HCT116 (cell line): ENCODE measurements around the gene BTF3L4. TPM values are rescaled to one million over a fixed set of nuclear protein-coding genes. Genes with fewer than 3 reads are reported as not detected.

ENCODE experiments used
- ATAC-seq: fragments of 200-7000 bp; cut with Tn5 transposase; 2 replicates; pipeline ENCODE4 v1.9.1; 2020; ENCODE audit warnings: mild to moderate bottlenecking, moderate library complexity
- BruUV-seq: library from RNA; stranded (reverse); fragments of 400-500 nt; replicated peaks from 2 replicates; lab custom pipeline; 2021; lab: Mats Ljungman, UMichigan
- CTCF ChIA-PET: fragments of 300-600 bp; sonication (Branson Sonifier 250); formaldehyde crosslinking; loops from one replicate; lab custom pipeline; 2021; ENCODE audit warnings: antibody characterized with exemption; lab: Charles Lee
- POLR2A ChIA-PET: fragments of 300-600, 350-600 bp; sonication (Branson Sonifier 250); formaldehyde crosslinking; loops from one replicate; lab custom pipeline; 2021; ENCODE audit warnings: antibody characterized with exemption; lab: Charles Lee
- RAD21 ChIA-PET, 2 experiments: fragments of 300-600 bp; sonication (Branson Sonifier 250); formaldehyde crosslinking; loops; one replicate each; lab custom pipeline; 2023; ENCODE audit warnings: low total read pairs in 2 of 2; ENCODE audit not compliant: uncharacterized antibody in 2 of 2, unreplicated experiment in 2 of 2, low non-redundant PET in 1 of 2; lab: Charles Lee
- DNase-seq: peaks from one replicate; pipeline ENCODE4 v3.0.0-alpha.2; 2010; ENCODE audit warnings: low read depth, low spot score
- H2AFZ ChIP-seq: fragments of 200-600 bp; shearing (Covaris generic), sonication (generic); 2 replicates; pipeline ENCODE4 v1.6.1; 2017; ENCODE audit warnings: low read depth, mixed run types, mixed read lengths, antibody characterized with exemption, low read length; ENCODE audit not compliant: poor library complexity, severe bottlenecking
- H3K27ac ChIP-seq: 2 replicates; pipeline ENCODE4 v1.5.1; 2012; ENCODE audit warnings: low read depth, low read length
- H3K27me3 ChIP-seq: fragments of 200-600 bp; sonication (generic); 2 replicates; pipeline ENCODE4 v1.6.1; 2016; ENCODE audit warnings: mixed run types, low read length, mixed read lengths; ENCODE audit not compliant: insufficient read depth
- H3K36me3 ChIP-seq, 2 experiments: fragments of 200-500 bp in 1 of 2; fragments of 200-600 bp in 1 of 2; sonication (Bioruptor generic) in 1 of 2; sonication (generic) in 1 of 2; 2 replicates each; pipeline versions ENCODE4 v1.5.1 to v1.6.1; 2014 to 2016; ENCODE audit warnings: low read length in 2 of 2, inconsistent platforms in 1 of 2, mixed read lengths in 1 of 2, mixed run types in 1 of 2; ENCODE audit not compliant: insufficient read depth in 2 of 2, control insufficient read depth in 1 of 2
- H3K4me1 ChIP-seq, 2 experiments: fragments of 200-600 bp in 1 of 2; sonication (generic) in 1 of 2; 2 replicates each; pipeline versions ENCODE4 v1.5.1 to v1.6.1; 2012 to 2017; ENCODE audit warnings: low read length in 2 of 2, inconsistent platforms in 1 of 2, mild to moderate bottlenecking in 1 of 2, mixed read lengths in 1 of 2, mixed run types in 1 of 2, moderate library complexity in 1 of 2; ENCODE audit not compliant: insufficient read depth in 2 of 2, control insufficient read depth in 1 of 2
- H3K4me2 ChIP-seq: fragments of 200-600 bp; sonication (generic); 2 replicates; pipeline ENCODE4 v1.6.1; 2017; ENCODE audit warnings: mixed run types, low read length, mixed read lengths
- H3K4me3 ChIP-seq, 2 experiments: fragments of 200-600 bp in 1 of 2; sonication (generic) in 1 of 2; replicated peaks in 1 of 2; 2 replicates each; pipeline ENCODE4 v1.5.1; 2011 to 2016; ENCODE audit warnings: low read length in 2 of 2, control low read depth in 1 of 2, low read depth in 1 of 2, mild to moderate bottlenecking in 1 of 2, mixed read lengths in 1 of 2, mixed run types in 1 of 2
- H3K79me2 ChIP-seq: fragments of 200-600 bp; sonication (generic); 2 replicates; pipeline ENCODE4 v1.6.1; 2017; ENCODE audit warnings: mild to moderate bottlenecking, mixed run types, low read length, moderate library complexity, mixed read lengths; ENCODE audit not compliant: insufficient read depth
- H3K9ac ChIP-seq: fragments of 200-600 bp; sonication (generic); 2 replicates; pipeline ENCODE4 v1.6.1; 2016; ENCODE audit warnings: low read length, mixed read lengths
- H3K9me2 ChIP-seq: fragments of 200-600 bp; sonication (generic), shearing (Covaris generic); 2 replicates; pipeline ENCODE4 v1.6.1; 2017; ENCODE audit warnings: mixed run types, mild to moderate bottlenecking, moderate library complexity; ENCODE audit not compliant: insufficient read depth
- H3K9me3 ChIP-seq, 2 experiments: fragments of 200-500 bp in 1 of 2; fragments of 200-600 bp in 1 of 2; sonication (Bioruptor generic) in 1 of 2; sonication (generic) in 1 of 2; 2 replicates each; pipeline ENCODE4 v1.6.1; 2014 to 2017; ENCODE audit warnings: low read length in 2 of 2, mixed read lengths in 2 of 2, inconsistent platforms in 1 of 2, low read depth in 1 of 2, mild to moderate bottlenecking in 1 of 2, mixed run types in 1 of 2, moderate library complexity in 1 of 2; ENCODE audit not compliant: control insufficient read depth in 1 of 2, insufficient read depth in 1 of 2
- H4K20me1 ChIP-seq: fragments of 200-600 bp; sonication (generic), shearing (Covaris generic); 2 replicates; pipeline ENCODE4 v1.6.1; 2017; ENCODE audit warnings: mixed run types, mild to moderate bottlenecking, moderate library complexity; ENCODE audit not compliant: insufficient read depth
- CBX3 ChIP-seq: IDR thresholded peaks from 2 replicates; pipeline ENCODE4 v1.6.1; 2012; ENCODE audit warnings: low read depth
- CEBPB ChIP-seq: IDR thresholded peaks from 2 replicates; pipeline ENCODE4 v1.6.1; 2012; ENCODE audit warnings: low read depth
- EGR1 ChIP-seq: IDR thresholded peaks from 2 replicates; pipeline ENCODE4 v1.6.1; 2012; ENCODE audit warnings: low read depth
- ELF1 ChIP-seq: IDR thresholded peaks from 2 replicates; pipeline ENCODE4 v1.6.1; 2012; ENCODE audit warnings: low read depth, borderline replicate concordance
- EZH2phosphoT487 ChIP-seq: fragments of 200-600 bp; IDR thresholded peaks from 2 replicates; pipeline ENCODE4 v1.6.1; 2018; ENCODE audit warnings: antibody characterized with exemption, borderline replicate concordance
- FOSL1 ChIP-seq: IDR thresholded peaks from 2 replicates; pipeline ENCODE4 v1.6.1; 2012; ENCODE audit warnings: low read depth
- POLR2A ChIP-seq: IDR thresholded peaks from 2 replicates; pipeline ENCODE4 v1.7.0; 2011; ENCODE audit warnings: borderline replicate concordance; ENCODE audit not compliant: insufficient read depth, insufficient read length; ENCODE audit errors: extremely low read depth
- POLR2AphosphoS5 ChIP-seq: IDR thresholded peaks from 2 replicates; pipeline ENCODE4 v1.6.1; 2011; ENCODE audit warnings: mild to moderate bottlenecking, low read depth, low read length, moderate library complexity
- RAD21 ChIP-seq: IDR thresholded peaks from 2 replicates; pipeline ENCODE4 v1.6.1; 2012; ENCODE audit warnings: low read depth, mild to moderate bottlenecking
- SP1 ChIP-seq: IDR thresholded peaks from 2 replicates; pipeline ENCODE4 v1.6.1; 2012; ENCODE audit warnings: low read depth
- TCF7L2 ChIP-seq: IDR thresholded peaks from 2 replicates; pipeline ENCODE4 v1.7.0; 2011; ENCODE audit warnings: borderline replicate concordance, inconsistent platforms; ENCODE audit not compliant: insufficient read depth, insufficient read length; ENCODE audit errors: extremely low read depth
- YY1 ChIP-seq: IDR thresholded peaks from 2 replicates; pipeline ENCODE4 v1.6.1; 2011; ENCODE audit warnings: low read length, low read depth, moderate library complexity, mild to moderate bottlenecking; ENCODE audit not compliant: insufficient replicate concordance; ENCODE audit errors: extremely low read depth
- ZBTB33 ChIP-seq: IDR thresholded peaks from 2 replicates; pipeline ENCODE4 v1.6.1; 2011; ENCODE audit warnings: mild to moderate bottlenecking, low read length, moderate library complexity; ENCODE audit not compliant: insufficient replicate concordance; ENCODE audit errors: extremely low read depth
- intact Hi-C: fragments of 100-400 bp; cut with micrococcal nuclease; formaldehyde crosslinking; loops from 2 replicates; pipeline ENCODE4 v1.10.0; 2022
- total RNA-seq: library from RNA; stranded (reverse); gene quantifications from one replicate; pipeline ENCODE4 v1.2.1, GENCODE V29; 2021; ENCODE audit not compliant: unreplicated experiment
- TF ChIP-seq, protein P1 (sequence below): IDR thresholded peaks from 2 replicates; pipeline ENCODE4 v1.6.1; 2012; ENCODE audit warnings: low read depth

Gene BTF3L4
- total RNA-seq, 1 experiment from 2014 or later = 56.6 TPM

GRCh38 chr1:52041551-52042185 lies 14.4 kb upstream of the BTF3L4 start:
- POLR2A ChIA-PET = interaction anchor here (1.1 kb wide), 1 partner anchor 13 kb away, joined by 3 read pairs; the partner anchor contains the start of gene TXNDC12
- no peak for ATAC-seq

More at GRCh38 chr1:52041551-52042185, 14.4 kb upstream of the BTF3L4 start:
- ChIA-PET RAD21 (no interaction called here), CTCF (no interaction called here)
- H3K4me3 ChIP-seq = no peak overlapping the region
- BruUV-seq = no TSS peak
- H4K20me1 ChIP-seq = no peaks in the 10 kb centered on the region
- peaks cover 40% of the 10 kb centered on the region for H3K79me2 ChIP-seq
- H3K27ac ChIP-seq = no peak overlapping the region
- no peak overlapping the region for H3K9ac ChIP-seq
- H3K4me2 ChIP-seq = no peak overlapping the region
- intact Hi-C loops = no loop called here
- no peaks in the 10 kb centered on the region for H3K9me3 ChIP-seq
- H3K4me1 ChIP-seq = no peaks in the 10 kb centered on the region
- H2AFZ ChIP-seq = no peak overlapping the region
- H3K27me3 ChIP-seq = no peaks in the 10 kb centered on the region
- TF ChIP-seq EZH2phosphoT487 = no peak
- no peak for TF ChIP-seq CEBPB
- no peak for TF ChIP-seq CBX3
- no peak for TF ChIP-seq RAD21
- no peak for TF ChIP-seq POLR2A
- no peak for TF ChIP-seq SP1
- TF ChIP-seq, protein P1, sequence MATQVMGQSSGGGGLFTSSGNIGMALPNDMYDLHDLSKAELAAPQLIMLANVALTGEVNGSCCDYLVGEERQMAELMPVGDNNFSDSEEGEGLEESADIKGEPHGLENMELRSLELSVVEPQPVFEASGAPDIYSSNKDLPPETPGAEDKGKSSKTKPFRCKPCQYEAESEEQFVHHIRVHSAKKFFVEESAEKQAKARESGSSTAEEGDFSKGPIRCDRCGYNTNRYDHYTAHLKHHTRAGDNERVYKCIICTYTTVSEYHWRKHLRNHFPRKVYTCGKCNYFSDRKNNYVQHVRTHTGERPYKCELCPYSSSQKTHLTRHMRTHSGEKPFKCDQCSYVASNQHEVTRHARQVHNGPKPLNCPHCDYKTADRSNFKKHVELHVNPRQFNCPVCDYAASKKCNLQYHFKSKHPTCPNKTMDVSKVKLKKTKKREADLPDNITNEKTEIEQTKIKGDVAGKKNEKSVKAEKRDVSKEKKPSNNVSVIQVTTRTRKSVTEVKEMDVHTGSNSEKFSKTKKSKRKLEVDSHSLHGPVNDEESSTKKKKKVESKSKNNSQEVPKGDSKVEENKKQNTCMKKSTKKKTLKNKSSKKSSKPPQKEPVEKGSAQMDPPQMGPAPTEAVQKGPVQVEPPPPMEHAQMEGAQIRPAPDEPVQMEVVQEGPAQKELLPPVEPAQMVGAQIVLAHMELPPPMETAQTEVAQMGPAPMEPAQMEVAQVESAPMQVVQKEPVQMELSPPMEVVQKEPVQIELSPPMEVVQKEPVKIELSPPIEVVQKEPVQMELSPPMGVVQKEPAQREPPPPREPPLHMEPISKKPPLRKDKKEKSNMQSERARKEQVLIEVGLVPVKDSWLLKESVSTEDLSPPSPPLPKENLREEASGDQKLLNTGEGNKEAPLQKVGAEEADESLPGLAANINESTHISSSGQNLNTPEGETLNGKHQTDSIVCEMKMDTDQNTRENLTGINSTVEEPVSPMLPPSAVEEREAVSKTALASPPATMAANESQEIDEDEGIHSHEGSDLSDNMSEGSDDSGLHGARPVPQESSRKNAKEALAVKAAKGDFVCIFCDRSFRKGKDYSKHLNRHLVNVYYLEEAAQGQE = no peak
- no peak for TF ChIP-seq EGR1
- TF ChIP-seq TCF7L2 = no peak
- no peak for TF ChIP-seq YY1
- TF ChIP-seq ZBTB33 = no peak
- no peak for TF ChIP-seq FOSL1
- TF ChIP-seq ELF1 = no peak
- TF ChIP-seq POLR2AphosphoS5 = no peak
- H3K36me3 ChIP-seq = peaks cover 6 to 7% of the 10 kb centered on the region in 2 experiments; a peak in 3 of 4 replicates
- H3K9me2 ChIP-seq = no peaks in the 10 kb centered on the region
- DNase-seq = no peak
